K562 (cell line): ENCODE results near the gene FUBP3. TPM values are rescaled to one million over a fixed set of nuclear protein-coding genes. Genes with fewer than 3 reads are reported as not detected.

Source experiments
- ARHGAP35 ChIP-seq: fragments of 450-650 bp; IDR thresholded peaks from 2 replicates; pipeline ENCODE4 v1.6.1; 2018; ENCODE audit not compliant: partially characterized antibody
- BRF2 ChIP-seq: IDR thresholded peaks from 3 replicates; pipeline ENCODE4 v1.6.1; 2011; ENCODE audit warnings: borderline replicate concordance, mild to moderate bottlenecking; ENCODE audit not compliant: insufficient read length, insufficient read depth
- JUN ChIP-seq, 2 experiments: sonication (generic) in 1 of 2; formaldehyde crosslinking in 1 of 2; IDR thresholded peaks; 2 replicates each; pipeline versions ENCODE4 v1.6.1 to v1.8.0; 2012 to 2022; ENCODE audit warnings: borderline replicate concordance in 2 of 2, mild to moderate bottlenecking in 2 of 2, improper control_type of control experiment in 1 of 2, low read depth in 1 of 2, low read length in 1 of 2, missing genetic modification reagents in 1 of 2
- NCOA4 ChIP-seq: fragments of 450-650 bp; IDR thresholded peaks from 2 replicates; pipeline ENCODE4 v1.6.1; 2018; ENCODE audit warnings: mild to moderate bottlenecking; ENCODE audit not compliant: partially characterized antibody
- RAD21 ChIP-seq, 2 experiments: fragments of 250-450 bp in 1 of 2; fragments of 450-650 bp in 1 of 2; sonication (Bioruptor Pico) in 1 of 2; formaldehyde crosslinking in 1 of 2; IDR thresholded peaks in 1 of 2; conservative IDR thresholded peaks in 1 of 2; 2 replicates each; pipeline versions ENCODE4 v1.4.0 to v1.8.0; 2020 to 2022; ENCODE audit warnings: mild to moderate bottlenecking in 2 of 2, moderate library complexity in 1 of 2
- RERE ChIP-seq: sonication (generic); formaldehyde crosslinking; IDR thresholded peaks from 2 replicates; pipeline ENCODE4 v1.8.0; 2023; ENCODE audit warnings: missing genetic modification reagents, mild to moderate bottlenecking, borderline replicate concordance
- STAT6 ChIP-seq: sonication (generic); formaldehyde crosslinking; IDR thresholded peaks from 2 replicates; pipeline ENCODE4 v1.8.1; 2023; ENCODE audit warnings: mild to moderate bottlenecking, missing genetic modification reagents
- YY1 ChIP-seq, 3 experiments: IDR thresholded peaks; 2 replicates each; pipeline ENCODE4 v1.6.1; 2011; ENCODE audit warnings: low read length in 2 of 3, mild to moderate bottlenecking in 2 of 3, moderate library complexity in 2 of 3, borderline replicate concordance in 1 of 3, control low read depth in 1 of 3, low read depth in 1 of 3; ENCODE audit not compliant: insufficient read depth in 3 of 3, insufficient replicate concordance in 2 of 3, control insufficient read depth in 1 of 3, insufficient read length in 1 of 3; ENCODE audit errors: extremely low read depth in 1 of 3
- ZBTB33 ChIP-seq: sonication (generic); formaldehyde crosslinking; IDR thresholded peaks from 2 replicates; pipeline ENCODE4 v1.8.1; 2023; ENCODE audit warnings: mild to moderate bottlenecking, missing genetic modification reagents
- ZFP30 ChIP-seq: fragments of 250-450 bp; sonication (Bioruptor Pico); IDR thresholded peaks from 2 replicates; pipeline ENCODE4 v1.8.0; 2022; ENCODE audit warnings: moderate library complexity, mild to moderate bottlenecking, inconsistent platforms, borderline replicate concordance
- ZKSCAN1 ChIP-seq: fragments of 150-350 bp; IDR thresholded peaks from 2 replicates; pipeline ENCODE4 v1.6.1; 2016; ENCODE audit warnings: low read depth, low read length
- polyA plus RNA-seq, 8 experiments: library from polyadenylated mRNA; depleted of rRNA in 4 of 8; stranded (reverse) in 5 of 8; unstranded in 3 of 8; fragments of >200 nt; fragmentation: Nextera tagmentation in 2 of 8; fragmentation: Illumina TruSeq in 1 of 8; extraction: Ambion mirVana in 2 of 8; extraction: Trizol in 1 of 8; gene quantifications; 2 replicates each; pipeline versions ENCODE4 v1.2.1 to v1.2.3, GENCODE V29; 2011 to 2014; ENCODE audit warnings: inconsistent platforms in 1 of 8, missing spikeins in 1 of 8
- total RNA-seq, 7 experiments: library from RNA; depleted of rRNA in 6 of 7; stranded (reverse); fragments of >200 nt in 6 of 7; fragmentation: Illumina TruSeq in 2 of 7; extraction: Trizol in 2 of 7; gene quantifications; 2 replicates each; pipeline versions ENCODE4 v1.2.1 to v1.2.3, GENCODE V29; 2011 to 2021; ENCODE audit warnings: low replicate concordance in 1 of 7

The FUBP3 gene
- total and polyA plus RNA-seq, 9 of the 15 experiments (the other 6 are each of a cell fraction or from before 2014, with no cell fraction given), result 3.0 to 64.0 (median 48.1) TPM

- TF ChIP-seq STAT6 (CRISPR knock-in tag) (no peak), ZFP30 (no peak), ARHGAP35 (no peak), NCOA4 (no peak), ZBTB33 (CRISPR knock-in tag) (peak; percentile 14; the same call in 1 of the 2 replicates), JUN (IDR thresholded peaks at IDR 0.05; ENCODE audit: borderline replicate concordance, low read depth, low read length) (0 out of 2 replicates have a peak, but pooled peaks have one; percentile 42), JUN (CRISPR knock-in tag; IDR thresholded peaks at IDR 0.05; ENCODE audit: borderline replicate concordance) (no peak), RAD21 (CRISPR knock-in tag; conservative IDR thresholded peaks at IDR 0.05 in 1 of 2, IDR thresholded peaks at IDR 0.05 in 1 of 2) (no peak), RERE (CRISPR knock-in tag) (no peak), BRF2 (no peak), ZKSCAN1 (no peak), YY1 (IDR thresholded peaks at IDR 0.05; ENCODE audit: borderline replicate concordance in 1 of 3, control insufficient read depth in 1 of 3, extremely low read depth in 1 of 3, insufficient read depth in 3 of 3, insufficient read length in 1 of 3, insufficient replicate concordance in 2 of 3, low read depth in 1 of 3, low read length in 2 of 3) (peak; percentile 6 to 84 (median 78))
These were observed at the start of gene FUBP3 (continued) for GRCh38 chr9:130578865-130579737.
